ENCODE measurements around the gene CXXC5. TPM values are rescaled to one million over a fixed set of nuclear protein-coding genes. Genes with fewer than 3 reads are reported as not detected.

Gene CXXC5
- total RNA-seq, 2 experiments from 2014 or later = 1.4 to 1.7 TPM

DNA sequence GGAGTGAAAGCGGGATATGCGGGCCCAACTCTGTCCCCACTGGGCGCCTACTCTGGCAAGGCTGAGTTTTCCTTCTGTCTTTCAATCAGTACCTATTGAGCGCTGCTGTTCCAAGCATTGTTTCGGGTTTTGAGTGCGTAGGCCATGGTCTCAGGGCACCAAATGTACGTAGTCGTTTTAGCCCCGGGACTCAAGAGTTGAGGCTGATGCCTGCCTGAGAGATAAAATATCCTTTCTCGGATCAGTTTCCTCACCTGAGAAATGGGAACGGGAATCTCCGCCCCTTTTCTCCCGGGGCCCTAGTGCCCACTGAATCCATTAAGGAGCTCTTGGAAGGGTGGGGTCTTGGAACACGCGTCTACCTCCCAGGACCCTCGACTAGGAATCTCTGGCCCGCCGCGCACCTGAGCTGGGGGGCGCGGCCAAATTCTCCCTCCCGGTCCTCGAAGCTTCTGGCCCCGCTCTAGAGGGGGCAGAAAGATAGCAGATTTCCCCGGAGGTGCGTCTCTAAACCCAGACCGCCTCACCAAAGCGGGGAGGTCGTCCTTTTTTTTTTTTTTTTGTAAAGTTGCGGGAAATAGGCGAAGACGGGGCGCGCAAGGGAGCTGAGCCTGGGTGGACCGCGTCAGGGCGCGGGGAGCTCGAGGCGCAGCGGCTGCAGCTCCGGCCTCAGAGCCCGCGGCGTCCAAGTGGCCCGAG lies 494 bp upstream of the CXXC5 start:
- ChIA-PET POLR2A (interaction anchor here (1.0 to 2.4 kb wide), 4 partner anchors 10 to 85 kb away, joined by 3 to 12 read pairs (median 7); no protein-coding TSS in a partner anchor), CTCF (interaction anchor here (0.7 to 1.6 kb wide), 5 partner anchors 11 to 226 kb away, joined by 3 to 7 read pairs (median 3); partner anchors contain the start of gene UBE2D2)
- H3K9me3 Mint-ChIP-seq = no peaks in the 10 kb centered on the region
- peaks cover 64% of the 10 kb centered on the region for H3K27me3 Mint-ChIP-seq
- DNase-seq = no peak
- H3K4me3 Mint-ChIP-seq = peak overlapping the region; percentile 10
- peaks cover 30% of the 10 kb centered on the region for H3K4me1 Mint-ChIP-seq
- no peak overlapping the region for H3K27ac Mint-ChIP-seq
- H3K36me3 Mint-ChIP-seq (ENCODE audit: low read depth) = no peaks in the 10 kb centered on the region

DNA sequence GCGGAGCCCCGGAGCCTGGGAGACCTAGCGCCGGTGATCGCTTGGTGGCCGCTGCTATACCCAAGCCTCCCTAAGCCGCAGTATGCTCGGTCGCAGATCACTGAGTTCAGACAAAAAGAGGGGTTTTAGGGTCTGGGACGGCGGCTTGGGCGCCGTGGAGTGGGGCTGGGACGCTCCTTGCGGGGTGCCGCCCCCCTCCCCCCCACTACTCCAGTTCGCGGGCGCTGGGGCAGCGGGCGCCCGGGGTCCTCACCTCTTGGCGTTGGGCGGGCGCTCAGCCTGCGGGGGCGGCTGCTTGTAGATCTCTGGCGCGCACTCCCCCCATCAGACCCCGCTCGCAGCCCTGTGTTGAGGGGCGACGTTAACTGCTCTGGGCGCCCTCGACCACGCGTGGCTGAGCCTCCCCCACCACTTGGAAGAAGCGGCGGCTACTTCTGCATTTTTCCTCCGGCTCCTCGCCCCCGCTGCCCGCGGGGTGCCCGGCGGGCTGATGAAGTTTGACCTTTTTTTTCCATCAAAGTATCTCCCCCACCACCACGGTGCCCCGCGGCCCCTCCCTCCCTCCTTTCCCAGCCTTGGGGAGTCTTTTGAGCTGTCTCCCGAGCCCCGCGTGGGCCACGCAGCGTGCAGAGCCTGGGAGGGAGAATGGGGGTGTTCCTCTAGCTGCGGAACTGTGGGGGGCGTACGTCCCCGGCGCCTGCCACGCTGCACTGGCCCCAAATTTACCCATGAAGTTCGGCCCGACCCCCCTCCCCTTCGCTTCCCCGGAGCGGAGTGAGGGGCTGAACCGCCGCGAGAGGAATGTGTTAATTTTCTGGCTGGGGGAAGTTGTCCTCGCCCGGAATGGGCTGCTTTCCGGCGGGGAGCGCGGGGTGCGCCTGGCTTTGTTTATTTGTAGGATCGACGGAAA lies 1.2 kb downstream of the CXXC5 start:
- Mint-ChIP-seq H3K4me1 (peaks cover 35% of the 10 kb centered on the region), H3K4me3 (peak overlapping the region; percentile 49), H3K27me3 (peaks cover 67% of the 10 kb centered on the region), H3K9me3 (no peaks in the 10 kb centered on the region), H3K27ac (no peak overlapping the region), H3K36me3 (ENCODE audit: low read depth) (no peaks in the 10 kb centered on the region)
- ChIA-PET POLR2A (interaction anchor here (1.8 kb wide), 1 partner anchor 15 kb away, joined by 4 read pairs; no protein-coding TSS in a partner anchor), CTCF (interaction anchor here (1.5 kb wide), 1 partner anchor 126 kb away, joined by 3 read pairs; no protein-coding TSS in a partner anchor)
- DNase-seq = no peak

DNA sequence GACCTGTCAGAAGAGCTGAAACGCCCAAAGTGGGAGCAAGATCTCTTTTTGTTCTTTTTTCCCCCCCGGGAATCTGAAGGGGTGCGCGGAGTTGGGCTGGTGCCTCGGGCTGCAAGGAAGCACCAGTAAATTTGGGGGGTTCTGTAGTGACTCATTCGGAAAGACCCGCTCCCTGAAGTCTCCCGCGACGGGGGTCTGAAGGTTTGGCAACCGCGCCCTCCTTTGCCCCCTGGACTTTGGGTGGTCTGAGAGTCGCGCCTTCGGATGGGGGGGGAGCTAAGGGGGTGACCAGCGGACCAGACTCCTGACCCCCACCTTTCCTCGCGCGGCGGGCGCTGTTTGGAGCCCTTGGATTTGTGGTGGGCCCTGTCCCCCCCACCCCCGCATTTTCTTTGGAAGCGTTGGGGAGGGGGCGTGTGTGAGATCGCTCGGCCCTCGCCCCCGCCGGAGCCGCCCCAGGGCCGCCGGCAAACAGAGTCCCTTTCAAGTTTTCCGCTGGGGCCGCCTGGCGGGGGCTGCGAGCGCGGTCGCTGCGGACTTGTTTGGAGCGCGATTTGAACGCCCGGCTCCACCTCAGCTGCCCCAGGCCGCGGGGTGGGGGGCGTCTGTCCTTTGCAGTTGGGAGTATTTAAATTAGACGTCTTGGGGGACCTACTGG lies 2.0 kb downstream of the CXXC5 start:
- H3K4me1 Mint-ChIP-seq = peaks cover 35% of the 10 kb centered on the region
- H3K27me3 Mint-ChIP-seq = peaks cover 63% of the 10 kb centered on the region
- no peaks in the 10 kb centered on the region for H3K36me3 Mint-ChIP-seq (ENCODE audit: low read depth)
- DNase-seq = no peak
- CTCF ChIA-PET = interaction anchor here (1.5 kb wide), 1 partner anchor 125 kb away, joined by 3 read pairs; no protein-coding TSS in a partner anchor
- no peaks in the 10 kb centered on the region for H3K9me3 Mint-ChIP-seq
- POLR2A ChIA-PET = interaction anchor here (1.2 to 1.8 kb wide), 3 partner anchors 12 to 19 kb away, joined by 3 to 4 read pairs (median 3); no protein-coding TSS in a partner anchor
- H3K27ac Mint-ChIP-seq = no peak overlapping the region
- H3K4me3 Mint-ChIP-seq = peak overlapping the region; percentile 49

DNA sequence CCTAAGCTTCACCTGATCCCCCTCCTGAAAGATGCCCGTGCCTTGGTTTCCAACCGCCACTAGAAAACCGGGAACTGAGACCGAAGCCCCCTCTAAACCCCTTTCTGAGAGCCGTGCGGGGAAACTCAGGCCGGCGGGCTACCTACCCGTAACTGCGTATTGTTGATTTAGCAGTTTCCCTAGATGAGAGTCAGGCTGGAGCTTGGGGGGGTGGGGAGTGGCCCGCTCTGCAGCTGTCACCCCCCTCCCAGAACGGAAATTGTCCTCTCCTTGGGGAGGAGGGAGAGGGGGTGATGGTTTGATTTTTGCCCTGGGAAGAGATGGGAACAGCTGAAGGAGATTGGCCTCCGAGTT lies 2.5 kb downstream of the CXXC5 start:
- no peaks in the 10 kb centered on the region for H3K9me3 Mint-ChIP-seq
- no peak overlapping the region for H3K27ac Mint-ChIP-seq
- no peak for DNase-seq
- ChIA-PET POLR2A (interaction anchor here (1.2 to 1.8 kb wide), 3 partner anchors 12 to 19 kb away, joined by 3 to 4 read pairs (median 3); no protein-coding TSS in a partner anchor), CTCF (interaction anchor here (1.5 kb wide), 1 partner anchor 125 kb away, joined by 3 read pairs; no protein-coding TSS in a partner anchor)
- no peak overlapping the region for H3K4me3 Mint-ChIP-seq
- no peaks in the 10 kb centered on the region for H3K36me3 Mint-ChIP-seq (ENCODE audit: low read depth)
- peaks cover 35% of the 10 kb centered on the region for H3K4me1 Mint-ChIP-seq
- H3K27me3 Mint-ChIP-seq = peaks cover 59% of the 10 kb centered on the region

DNA sequence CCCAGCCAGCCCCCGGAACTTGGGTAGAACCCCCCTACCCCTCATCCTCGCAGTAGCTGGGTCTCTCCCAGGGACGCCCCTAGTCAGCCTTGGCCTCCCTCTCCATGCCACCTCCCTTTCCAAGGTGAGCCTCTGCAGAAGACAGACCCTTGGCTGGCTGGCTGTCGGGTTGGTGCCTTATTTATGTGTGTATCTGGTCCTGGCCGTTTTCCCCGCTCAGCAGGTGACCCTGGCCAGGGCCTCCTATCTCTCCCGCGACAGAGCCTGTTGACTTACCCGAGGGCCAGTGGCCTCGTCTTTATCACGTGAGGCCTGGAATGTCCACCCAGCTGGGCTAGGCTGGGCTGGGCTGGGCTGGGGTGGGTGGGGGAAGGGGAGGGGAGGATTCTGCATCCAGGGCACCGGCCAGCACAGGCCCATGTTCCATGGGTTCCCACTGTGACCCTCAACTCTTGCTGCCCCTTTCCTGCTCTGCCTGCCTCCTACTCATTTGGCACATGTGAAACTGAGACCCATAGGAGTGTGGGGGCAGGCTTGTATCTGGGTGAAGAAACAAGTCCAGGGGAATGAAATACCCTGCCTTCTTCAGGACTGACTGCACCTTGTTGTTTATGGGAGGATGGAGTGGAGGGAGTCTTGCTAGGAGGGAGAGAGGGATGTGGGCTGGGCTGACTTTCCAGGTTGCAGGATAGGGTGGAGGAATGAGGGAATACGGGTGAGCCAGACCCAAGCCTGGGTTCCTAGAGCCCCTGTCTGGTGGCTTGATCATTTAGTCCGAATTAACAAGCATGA lies 3.1 kb downstream of the CXXC5 start:
- Mint-ChIP-seq H3K36me3 (ENCODE audit: low read depth) (no peaks in the 10 kb centered on the region), H3K4me1 (peaks cover 35% of the 10 kb centered on the region), H3K4me3 (no peak overlapping the region), H3K9me3 (no peaks in the 10 kb centered on the region), H3K27ac (no peak overlapping the region), H3K27me3 (peaks cover 54% of the 10 kb centered on the region)
- ChIA-PET POLR2A (interaction anchor here (1.2 to 1.8 kb wide), 3 partner anchors 13 to 20 kb away, joined by 3 to 4 read pairs (median 3); no protein-coding TSS in a partner anchor), CTCF (interaction anchor here (0.7 to 1.5 kb wide), 4 partner anchors 15 to 731 kb away, joined by 3 to 9 read pairs (median 3); no protein-coding TSS in a partner anchor)
- DNase-seq = no peak

DNA sequence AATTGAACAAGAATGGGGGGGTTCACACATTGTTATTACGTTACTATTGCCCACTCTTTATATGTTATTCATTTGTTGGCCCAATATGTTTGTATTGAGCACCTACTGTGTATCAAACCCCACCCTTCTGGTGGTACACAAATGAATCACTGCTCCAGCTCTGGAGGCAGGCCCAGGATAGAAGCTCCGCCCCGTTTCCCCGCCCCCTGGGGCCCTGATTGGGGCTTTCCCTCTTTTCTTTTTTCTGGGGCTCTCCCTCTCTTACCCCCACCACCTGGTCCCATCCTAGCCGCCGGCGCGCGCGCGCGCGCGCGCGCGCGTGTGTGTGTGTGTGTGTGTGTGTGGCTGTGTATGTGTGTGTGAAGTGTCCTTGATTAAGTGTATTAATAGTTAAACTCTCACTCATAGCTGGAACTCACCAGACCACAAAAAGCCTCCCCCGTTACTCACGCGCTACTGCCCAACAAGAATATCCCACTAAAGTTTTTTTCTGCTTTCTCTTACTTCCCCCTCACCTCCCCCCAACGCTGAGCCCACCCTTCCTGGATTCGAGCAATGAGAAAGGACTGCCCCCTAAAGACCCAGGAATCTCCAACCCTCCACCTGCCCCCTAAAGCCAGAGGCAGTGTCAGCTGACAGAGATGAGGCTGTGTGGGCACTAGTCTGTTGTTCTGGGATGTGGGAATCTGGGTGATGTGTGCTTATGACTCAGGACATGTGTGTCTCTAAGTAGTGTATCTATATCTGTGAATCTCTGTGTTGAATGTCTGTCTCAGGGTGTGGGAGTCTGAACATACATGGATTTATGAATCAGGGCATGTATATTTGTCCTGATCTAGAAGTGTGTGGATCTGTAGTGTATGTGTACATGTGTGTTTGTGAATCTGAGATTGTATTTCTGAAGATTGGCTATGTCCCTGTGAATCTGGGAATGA lies 4.0 kb downstream of the CXXC5 start:
- ChIA-PET POLR2A (interaction anchor here (1.0 to 1.1 kb wide), 2 partner anchors 48 to 237 kb away, joined by 3 read pairs; no protein-coding TSS in a partner anchor), CTCF (interaction anchor here (0.7 to 1.4 kb wide), 4 partner anchors 16 to 732 kb away, joined by 3 to 9 read pairs (median 3); no protein-coding TSS in a partner anchor)
- peaks cover 33% of the 10 kb centered on the region for H3K4me1 Mint-ChIP-seq
- no peak overlapping the region for H3K4me3 Mint-ChIP-seq
- H3K27me3 Mint-ChIP-seq = peaks cover 45% of the 10 kb centered on the region
- DNase-seq = peak; percentile 61
- no peaks in the 10 kb centered on the region for H3K9me3 Mint-ChIP-seq
- H3K27ac Mint-ChIP-seq = no peak overlapping the region
- H3K36me3 Mint-ChIP-seq (ENCODE audit: low read depth) = no peaks in the 10 kb centered on the region

DNA sequence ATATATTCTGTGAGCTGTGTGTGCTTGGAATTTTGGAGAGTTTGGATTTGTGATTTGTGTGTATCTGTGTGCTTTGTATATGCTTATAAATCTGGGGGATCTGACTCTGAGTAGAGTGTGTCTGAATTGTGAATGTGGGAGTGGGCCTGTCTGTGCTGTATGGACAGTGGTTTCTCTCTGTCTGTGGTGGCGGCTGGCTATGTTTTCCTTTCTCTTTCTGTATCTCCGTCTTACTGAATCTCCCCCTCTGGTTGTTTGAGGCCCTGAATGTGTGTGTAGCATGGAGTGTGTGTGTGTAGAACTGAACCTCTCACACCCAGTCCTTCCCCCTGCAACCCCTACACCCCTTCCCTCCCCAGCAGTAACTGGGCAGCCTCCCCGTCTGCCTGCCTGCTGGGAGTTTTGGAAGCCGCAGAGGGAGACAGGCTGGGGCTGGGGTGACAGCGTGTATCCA lies 4.7 kb downstream of the CXXC5 start:
- Mint-ChIP-seq H3K4me3 (no peak overlapping the region), H3K9me3 (no peaks in the 10 kb centered on the region), H3K27ac (no peak overlapping the region), H3K36me3 (ENCODE audit: low read depth) (no peaks in the 10 kb centered on the region), H3K4me1 (peaks cover 33% of the 10 kb centered on the region), H3K27me3 (peaks cover 38% of the 10 kb centered on the region)
- ChIA-PET CTCF (interaction anchor here (1.4 kb wide), 1 partner anchor 19 kb away, joined by 9 read pairs; no protein-coding TSS in a partner anchor), POLR2A (interaction anchor here (1.0 to 1.1 kb wide), 2 partner anchors 48 to 238 kb away, joined by 3 read pairs; no protein-coding TSS in a partner anchor)
- DNase-seq = no peak

DNA sequence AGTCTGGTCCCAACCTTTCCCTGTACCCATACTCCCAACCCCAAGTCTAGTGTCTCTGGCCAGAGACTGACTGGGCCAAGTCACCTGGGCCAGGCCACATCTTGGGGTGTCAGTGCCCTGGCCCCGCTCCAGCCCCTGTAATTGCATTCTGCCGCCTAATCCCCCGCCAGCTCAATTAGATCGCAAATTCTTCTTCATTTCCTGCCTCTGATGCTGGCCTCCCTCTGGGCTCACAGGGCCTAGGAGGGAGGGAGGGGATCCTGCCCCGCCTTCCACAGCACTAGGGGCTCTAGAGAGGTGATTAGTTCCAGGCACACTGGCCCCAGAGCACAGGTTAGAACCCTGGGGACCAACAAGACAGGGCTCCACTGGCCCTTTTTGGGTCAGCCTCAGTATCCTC lies 5.5 kb downstream of the CXXC5 start:
- ChIA-PET CTCF (interaction anchor here (1.0 to 1.1 kb wide), 2 partner anchors 18 to 20 kb away, joined by 3 read pairs; no protein-coding TSS in a partner anchor), POLR2A (interaction anchor here (1.1 to 1.8 kb wide), 2 partner anchors 9 to 47 kb away, joined by 3 to 4 read pairs; no protein-coding TSS in a partner anchor)
- peaks cover 37% of the 10 kb centered on the region for H3K27me3 Mint-ChIP-seq

DNA sequence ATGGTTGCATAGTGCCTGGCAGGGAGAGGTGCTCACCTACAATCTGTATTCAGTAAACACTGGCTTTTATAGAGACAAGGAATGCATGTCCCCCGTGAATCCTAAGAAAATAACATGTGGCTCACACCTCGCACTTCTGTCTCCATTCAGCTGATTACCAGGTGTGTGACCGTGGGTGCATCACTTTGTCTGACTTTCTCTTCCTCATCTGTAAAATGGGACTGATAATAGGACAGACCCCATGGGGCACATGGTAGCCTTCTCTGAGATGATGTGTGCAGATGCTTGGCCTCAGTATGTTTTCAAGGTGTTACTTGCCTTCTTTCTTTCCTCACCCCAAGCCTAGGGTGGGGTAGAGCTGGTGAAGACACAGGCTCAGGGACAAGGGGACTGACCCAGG lies 6.3 kb downstream of the CXXC5 start:
- Mint-ChIP-seq H3K27me3 (peaks cover 33% of the 10 kb centered on the region), H3K9me3 (no peaks in the 10 kb centered on the region), H3K36me3 (ENCODE audit: low read depth) (no peaks in the 10 kb centered on the region), H3K4me1 (peaks cover 29% of the 10 kb centered on the region), H3K27ac (no peak overlapping the region), H3K4me3 (no peak overlapping the region)
- ChIA-PET POLR2A (interaction anchor here (0.6 to 1.8 kb wide), 4 partner anchors 10 to 75 kb away, joined by 3 to 4 read pairs (median 3); no protein-coding TSS in a partner anchor), CTCF (interaction anchor here (1.1 to 1.2 kb wide), 2 partner anchors 12 to 21 kb away, joined by 3 to 4 read pairs; no protein-coding TSS in a partner anchor)
- DNase-seq = no peak

More for the DNA sequence above, 5.5 kb downstream of the CXXC5 start:
- no peak overlapping the region for H3K4me3 Mint-ChIP-seq
- no peak overlapping the region for H3K27ac Mint-ChIP-seq
- H3K36me3 Mint-ChIP-seq (ENCODE audit: low read depth) = no peaks in the 10 kb centered on the region
- DNase-seq = no peak
- no peaks in the 10 kb centered on the region for H3K9me3 Mint-ChIP-seq
- H3K4me1 Mint-ChIP-seq = peaks cover 32% of the 10 kb centered on the region

DNA sequence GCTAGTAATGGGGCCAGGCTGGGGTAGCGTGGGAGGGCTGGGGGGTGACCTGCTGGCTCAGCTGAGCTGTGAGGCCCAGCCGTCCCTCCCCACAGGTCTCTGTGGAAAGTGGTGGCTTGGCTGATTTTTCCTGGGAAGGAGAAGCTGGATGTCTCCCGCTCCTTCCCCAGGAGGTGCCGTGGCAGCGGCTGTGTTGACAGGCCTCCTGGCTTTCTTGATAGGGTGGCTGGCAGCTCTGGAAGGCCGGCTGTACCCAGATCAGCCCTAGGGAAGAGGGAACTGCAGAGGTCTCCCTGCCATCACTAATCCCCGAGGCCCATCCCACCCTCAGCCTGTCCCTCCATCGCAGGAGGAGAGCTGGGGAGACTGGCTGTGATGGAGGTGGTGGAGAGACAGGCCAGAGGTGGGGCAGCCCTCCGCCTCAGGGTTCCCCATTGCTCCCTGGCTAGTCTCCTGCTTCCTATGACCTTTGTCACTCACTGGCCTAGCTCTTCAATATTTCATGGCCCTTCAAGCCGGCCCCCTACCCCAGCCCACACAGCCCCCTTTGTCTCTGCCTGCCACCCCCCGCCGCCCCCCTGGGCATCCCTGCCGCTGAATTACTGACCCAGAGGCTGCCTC lies 6.8 kb downstream of the CXXC5 start:
- CTCF ChIA-PET = interaction anchor here (0.6 to 1.2 kb wide), 3 partner anchors 12 to 62 kb away, joined by 3 to 4 read pairs (median 3); no protein-coding TSS in a partner anchor
- H3K4me3 Mint-ChIP-seq = no peak overlapping the region
- no peak overlapping the region for H3K27ac Mint-ChIP-seq
- POLR2A ChIA-PET = interaction anchor here (1.2 to 1.8 kb wide), 3 partner anchors 10 to 22 kb away, joined by 3 to 4 read pairs (median 3); no protein-coding TSS in a partner anchor
- no peaks in the 10 kb centered on the region for H3K36me3 Mint-ChIP-seq (ENCODE audit: low read depth)
- no peaks in the 10 kb centered on the region for H3K9me3 Mint-ChIP-seq
- no peak for DNase-seq
- peaks cover 23% of the 10 kb centered on the region for H3K4me1 Mint-ChIP-seq
- H3K27me3 Mint-ChIP-seq = peaks cover 28% of the 10 kb centered on the region
